ENCODE results near the gene ADGRF5. TPM values are rescaled to one million over a fixed set of nuclear protein-coding genes. Genes with fewer than 3 reads are reported as not detected.

Gene ADGRF5
- total RNA-seq, 3 donors from 2014 or later (not counting 1 experiment from before 2014, with no cell fraction given): not detected

GRCh38 chr6:46918806-46919205 lies 2.9 kb downstream of the ADGRF5 start:
- Histone ChIP-seq H3K4me3 (ENCODE audit: low read length) (no peak overlapping the region), H3K9me3 (ENCODE audit: control insufficient read depth, insufficient read depth, low read length) (no peaks in the 10 kb centered on the region), H3K27ac (ENCODE audit: low read length) (no peak overlapping the region), H3K36me3 (ENCODE audit: control insufficient read depth, insufficient read depth, low read length) (no peaks in the 10 kb centered on the region), H3K4me1 (ENCODE audit: control insufficient read depth, insufficient read depth, low read length) (no peaks in the 10 kb centered on the region), H3K27me3 (ENCODE audit: control insufficient read depth, insufficient read depth, low read length) (no peaks in the 10 kb centered on the region)
- H3K36me3 Mint-ChIP-seq: no peaks in the 10 kb centered on the region
- ATAC-seq (no peak), DNase-seq (no peak)
- no peak overlapping the region for H3K27ac Mint-ChIP-seq
- H3K4me1 Mint-ChIP-seq: no peaks in the 10 kb centered on the region
- peaks cover 0 to 2% of the 10 kb centered on the region in 2 donors for H3K9me3 Mint-ChIP-seq
- no peak overlapping the region for H3K4me3 Mint-ChIP-seq
- intact Hi-C loops (cut with micrococcal nuclease): no loop called here
- no peak for TF ChIP-seq CTCF (IDR thresholded peaks at IDR 0.05)
- 87% methylated on average over 3 of the region's 3 CpGs for WGBS (ENCODE audit: insufficient coverage)
- H3K27me3 Mint-ChIP-seq (ENCODE audit: low read depth in 2 of 2): peaks cover 0 to 10% of the 10 kb centered on the region in 2 donors

DNA sequence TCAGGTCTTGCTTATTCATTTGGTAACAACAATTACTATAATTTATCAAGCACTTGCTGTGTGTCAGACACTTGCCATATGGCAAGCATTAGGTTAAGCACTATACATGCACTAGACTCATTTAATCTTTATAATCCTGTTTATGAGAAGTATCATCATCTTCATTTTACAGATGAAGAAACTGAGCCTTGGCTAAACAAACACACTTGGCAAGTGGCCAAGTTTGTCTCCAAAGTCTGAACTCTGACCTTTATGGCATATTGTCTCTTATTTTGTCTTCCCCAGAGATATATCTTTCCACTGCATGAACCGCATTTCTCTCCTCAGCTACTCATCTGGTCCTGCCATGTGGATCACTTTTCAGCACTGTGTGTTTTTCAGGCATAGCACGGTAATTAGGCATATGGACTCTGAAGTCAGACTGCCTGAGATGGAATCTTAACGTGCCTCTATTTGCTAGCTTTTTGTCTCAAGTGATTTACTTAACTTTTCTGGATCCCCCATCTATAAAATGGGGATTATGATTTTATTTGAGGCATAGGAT lies 4.7 kb downstream of the ADGRF5 start:
- ATAC-seq: no peak
- no peak for DNase-seq
- Mint-ChIP-seq H3K27ac (no peak overlapping the region), H3K4me3 (no peak overlapping the region), H3K27me3 (ENCODE audit: low read depth in 2 of 2) (peaks cover 0 to 10% of the 10 kb centered on the region in 2 donors), H3K9me3 (peaks cover 0 to 4% of the 10 kb centered on the region in 2 donors), H3K36me3 (no peaks in the 10 kb centered on the region), H3K4me1 (no peaks in the 10 kb centered on the region)
- H3K4me3 ChIP-seq (ENCODE audit: low read length): no peak overlapping the region
- no peak overlapping the region for H3K27ac ChIP-seq (ENCODE audit: low read length)
- no peaks in the 10 kb centered on the region for H3K4me1 ChIP-seq (ENCODE audit: control insufficient read depth, insufficient read depth, low read length)
- no peaks in the 10 kb centered on the region for H3K27me3 ChIP-seq (ENCODE audit: control insufficient read depth, insufficient read depth, low read length)
- WGBS (ENCODE audit: insufficient coverage): 80% methylated on average over 3 of the region's 3 CpGs
- no peaks in the 10 kb centered on the region for H3K36me3 ChIP-seq (ENCODE audit: control insufficient read depth, insufficient read depth, low read length)
- TF ChIP-seq CTCF (IDR thresholded peaks at IDR 0.05): no peak
- intact Hi-C loops (cut with micrococcal nuclease): no loop called here
- no peaks in the 10 kb centered on the region for H3K9me3 ChIP-seq (ENCODE audit: control insufficient read depth, insufficient read depth, low read length)

GRCh38 chr6:46915866-46916265 lies 5.9 kb downstream of the ADGRF5 start:
- Mint-ChIP-seq H3K9me3 (peaks cover 0 to 4% of the 10 kb centered on the region in 2 donors), H3K36me3 (no peaks in the 10 kb centered on the region), H3K4me1 (no peaks in the 10 kb centered on the region), H3K4me3 (no peak overlapping the region), H3K27me3 (ENCODE audit: low read depth in 2 of 2) (peaks cover 0 to 10% of the 10 kb centered on the region in 2 donors), H3K27ac (no peak overlapping the region)
- H3K36me3 ChIP-seq (ENCODE audit: control insufficient read depth, insufficient read depth, low read length): no peaks in the 10 kb centered on the region
- no peaks in the 10 kb centered on the region for H3K4me1 ChIP-seq (ENCODE audit: control insufficient read depth, insufficient read depth, low read length)
- TF ChIP-seq CTCF (IDR thresholded peaks at IDR 0.05): no peak
- no peak for DNase-seq
- H3K4me3 ChIP-seq (ENCODE audit: low read length): no peak overlapping the region
- 91% methylated on average over 4 of the region's 4 CpGs for WGBS (ENCODE audit: insufficient coverage)
- ATAC-seq: no peak
- H3K9me3 ChIP-seq (ENCODE audit: control insufficient read depth, insufficient read depth, low read length): no peaks in the 10 kb centered on the region
- no peak overlapping the region for H3K27ac ChIP-seq (ENCODE audit: low read length)
- no peaks in the 10 kb centered on the region for H3K27me3 ChIP-seq (ENCODE audit: control insufficient read depth, insufficient read depth, low read length)
- intact Hi-C loops (cut with micrococcal nuclease): no loop called here

DNA sequence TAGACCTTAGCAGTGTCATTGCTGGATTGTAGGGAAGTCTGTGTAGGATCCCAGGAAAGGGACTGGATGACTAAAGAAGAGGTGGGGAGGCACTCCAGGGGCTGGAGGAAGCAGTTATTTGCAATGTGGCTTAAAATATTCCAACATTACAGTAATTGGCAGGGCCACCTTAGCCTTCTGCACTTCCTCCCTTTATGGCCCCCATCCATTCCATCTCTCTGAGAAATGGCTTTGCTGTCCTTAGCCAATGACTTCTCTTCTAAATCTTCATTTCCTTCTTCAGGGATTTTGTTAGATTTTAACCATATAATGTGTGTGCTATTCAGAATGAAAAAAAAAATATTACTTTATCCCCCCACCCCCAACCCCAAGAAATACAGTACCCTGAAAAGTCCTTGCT lies 6.4 kb downstream of the ADGRF5 start:
- Mint-ChIP-seq H3K4me3 (no peak overlapping the region), H3K36me3 (no peaks in the 10 kb centered on the region)
- ATAC-seq: no peak

More for the DNA sequence above, 6.4 kb downstream of the ADGRF5 start:
- no peak for TF ChIP-seq CTCF (IDR thresholded peaks at IDR 0.05)
- Mint-ChIP-seq H3K9me3 (peaks cover 0 to 4% of the 10 kb centered on the region in 2 donors), H3K4me1 (no peaks in the 10 kb centered on the region), H3K27me3 (ENCODE audit: low read depth in 2 of 2) (peaks cover 0 to 10% of the 10 kb centered on the region in 2 donors), H3K27ac (no peak overlapping the region)
- DNase-seq: no peak
- H3K27ac ChIP-seq (ENCODE audit: low read length): no peak overlapping the region
- H3K4me1 ChIP-seq (ENCODE audit: control insufficient read depth, insufficient read depth, low read length): no peaks in the 10 kb centered on the region
- H3K4me3 ChIP-seq (ENCODE audit: low read length): no peak overlapping the region
- no peaks in the 10 kb centered on the region for H3K9me3 ChIP-seq (ENCODE audit: control insufficient read depth, insufficient read depth, low read length)
- H3K36me3 ChIP-seq (ENCODE audit: control insufficient read depth, insufficient read depth, low read length): no peaks in the 10 kb centered on the region
- no peaks in the 10 kb centered on the region for H3K27me3 ChIP-seq (ENCODE audit: control insufficient read depth, insufficient read depth, low read length)
- intact Hi-C loops (cut with micrococcal nuclease): no loop called here

Data from natural killer cell (primary cell).